Islet precursor cell (in vitro differentiated cells): ENCODE results near the gene PRM2.

Experiments used
- DNase-seq: peaks from one replicate; pipeline ENCODE4 v3.0.0-alpha.2; 2018

The PRM2 gene

GRCh38 chr16:11283820-11284248 lies 7.6 kb upstream of the PRM2 start:
- peak; percentile 69 for DNase-seq

- no peak for DNase-seq
Observed at GRCh38 chr16:11280616-11281522, 4.6 kb upstream of the PRM2 start, which contains the start of gene PRM1. Gene PRM1 (minus strand): TSS chr16:11281330. CDS start chr16:11281238, 92 bp downstream.

- no peak for DNase-seq
Observed at GRCh38 chr16:11278681-11279628, 2.7 kb upstream of the PRM2 start.

GRCh38 chr16:11277607-11278337 lies 1.5 kb upstream of the PRM2 start:
- DNase-seq, result no peak

GRCh38 chr16:11276896-11277593 lies 765 bp upstream of the PRM2 start:
- no peak for DNase-seq

- DNase-seq, result no peak
Observed at GRCh38 chr16:11274964-11275363, 1.3 kb downstream of the PRM2 start.

GRCh38 chr16:11273721-11274324 lies 2.5 kb downstream of the PRM2 start:
- DNase-seq, result peak; percentile 76

GRCh38 chr16:11272921-11273720 lies 3.2 kb downstream of the PRM2 start, which contains the start of gene PRM3:
Gene PRM3 (minus strand): TSS chr16:11273629. CDS start chr16:11273595, 34 bp downstream.
- no peak for DNase-seq

GRCh38 chr16:11272484-11272883 lies 3.8 kb downstream of the PRM2 start:
- no peak for DNase-seq

GRCh38 chr16:11271610-11272009 lies 4.7 kb downstream of the PRM2 start:
- DNase-seq, result no peak

- DNase-seq, result no peak
Observed at GRCh38 chr16:11270602-11271162, 5.6 kb downstream of the PRM2 start.

- no peak for DNase-seq
Observed at GRCh38 chr16:11268921-11269375, 7.3 kb downstream of the PRM2 start, which contains the start of gene TNP2. Gene TNP2 (minus strand): TSS chr16:11269325. CDS start chr16:11269262, 63 bp downstream.

GRCh38 chr16:11265124-11265523 lies 11.2 kb downstream of the PRM2 start:
- no peak for DNase-seq

GRCh38 chr16:11264155-11264832 lies 12.0 kb downstream of the PRM2 start:
- no peak for DNase-seq

- no peak for DNase-seq
Observed at GRCh38 chr16:11263737-11264136, 12.5 kb downstream of the PRM2 start.

GRCh38 chr16:11262915-11263314 lies 13.4 kb downstream of the PRM2 start:
- no peak for DNase-seq

- peak; percentile 85 for DNase-seq
Observed at GRCh38 chr16:11260596-11260966, 15.7 kb downstream of the PRM2 start.

GRCh38 chr16:11259655-11260595 lies 16.4 kb downstream of the PRM2 start:
- no peak for DNase-seq
